ENCODE measurements around the gene CIPC. TPM values are rescaled to one million over a fixed set of nuclear protein-coding genes. Genes with fewer than 3 reads are reported as not detected.

CIPC gene
- polyA plus RNA-seq, 1 donor from 2014 or later, result 36.7 TPM

GRCh38 chr14:77142005-77142800 lies 44.1 kb downstream of the CIPC start:
- TF ChIP-seq CTCF (IDR thresholded peaks at IDR 0.05; ENCODE audit: poor library complexity, severe bottlenecking), result no peak
- TF ChIP-seq TAF1 (IDR thresholded peaks at IDR 0.05; ENCODE audit: low read depth), result no peak
- TF ChIP-seq RAD21 (conservative IDR thresholded peaks at IDR 0.05), result no peak
- no peak for TF ChIP-seq POLR2AphosphoS5 (IDR thresholded peaks at IDR 0.05)
- no peak for TF ChIP-seq MXI1 (conservative IDR thresholded peaks at IDR 0.05; ENCODE audit: poor library complexity, severe bottlenecking)
- no peak for TF ChIP-seq EP300 (conservative IDR thresholded peaks at IDR 0.05; ENCODE audit: poor library complexity, severe bottlenecking)
- TF ChIP-seq REST (IDR thresholded peaks at IDR 0.05; ENCODE audit: borderline replicate concordance), result no peak
- no peak for TF ChIP-seq SMC3 (conservative IDR thresholded peaks at IDR 0.05; ENCODE audit: poor library complexity)
- no peak for TF ChIP-seq EZH2 (IDR thresholded peaks at IDR 0.05; ENCODE audit: borderline replicate concordance, insufficient read depth, low read length, poor library complexity, severe bottlenecking)
- H3K9me2 ChIP-seq (ENCODE audit: insufficient read depth, low read length), result no peaks in the 10 kb centered on the region
- H3K27ac ChIP-seq (ENCODE audit: low read length), result peak overlapping the region; percentile 68
- peaks cover 7% of the 10 kb centered on the region for H3F3A ChIP-seq (ENCODE audit: insufficient read depth, low read length, poor library complexity, severe bottlenecking)
- peaks cover 67% of the 10 kb centered on the region for H3K27me3 ChIP-seq (ENCODE audit: insufficient read depth, low read depth, low read length)
- no peaks in the 10 kb centered on the region for H3K79me2 ChIP-seq (replicated peaks; ENCODE audit: insufficient read depth, low read length)
- H4K20me1 ChIP-seq (ENCODE audit: insufficient read depth), result no peaks in the 10 kb centered on the region
- peak overlapping the region; percentile 90 for H3K4me3 ChIP-seq (ENCODE audit: low read length)
- H3K9me3 ChIP-seq (ENCODE audit: low read length), result no peaks in the 10 kb centered on the region
- peak overlapping the region; percentile 32 for H3K4me2 ChIP-seq (ENCODE audit: low read length)
- peak overlapping the region; percentile 74 for H3K9ac ChIP-seq (ENCODE audit: low read length)
- H2AFZ ChIP-seq (ENCODE audit: low read depth, low read length), result peak overlapping the region; percentile 19
- H3K36me3 ChIP-seq (ENCODE audit: insufficient read depth, low read length), result no peaks in the 10 kb centered on the region

GRCh38 chr14:77143071-77143470 lies 45.0 kb downstream of the CIPC start:
- peak overlapping the region; percentile 74 for H3K9ac ChIP-seq (ENCODE audit: low read length)
- H3K27ac ChIP-seq (ENCODE audit: low read length), result peak overlapping the region; percentile 68
- TF ChIP-seq SMC3 (conservative IDR thresholded peaks at IDR 0.05; ENCODE audit: poor library complexity) (peak; percentile 54), REST (IDR thresholded peaks at IDR 0.05; ENCODE audit: borderline replicate concordance) (peak; percentile 17), MXI1 (conservative IDR thresholded peaks at IDR 0.05; ENCODE audit: poor library complexity, severe bottlenecking) (peak; percentile 44), CTCF (IDR thresholded peaks at IDR 0.05; ENCODE audit: poor library complexity, severe bottlenecking) (peak; percentile 47), EP300 (conservative IDR thresholded peaks at IDR 0.05; ENCODE audit: poor library complexity, severe bottlenecking) (no peak)
- H3K27me3 ChIP-seq (ENCODE audit: insufficient read depth, low read depth, low read length), result peaks cover 62% of the 10 kb centered on the region
- H3K9me2 ChIP-seq (ENCODE audit: insufficient read depth, low read length), result no peaks in the 10 kb centered on the region
- H2AFZ ChIP-seq (ENCODE audit: low read depth, low read length), result no peak overlapping the region
- peaks cover 7% of the 10 kb centered on the region for H3F3A ChIP-seq (ENCODE audit: insufficient read depth, low read length, poor library complexity, severe bottlenecking)
- H3K4me3 ChIP-seq (ENCODE audit: low read length), result peak overlapping the region; percentile 90
- no peaks in the 10 kb centered on the region for H4K20me1 ChIP-seq (ENCODE audit: insufficient read depth)
- H3K36me3 ChIP-seq (ENCODE audit: insufficient read depth, low read length), result no peaks in the 10 kb centered on the region
- no peaks in the 10 kb centered on the region for H3K79me2 ChIP-seq (replicated peaks; ENCODE audit: insufficient read depth, low read length)
- peak overlapping the region; percentile 32 for H3K4me2 ChIP-seq (ENCODE audit: low read length)
- no peaks in the 10 kb centered on the region for H3K9me3 ChIP-seq (ENCODE audit: low read length)

Measured in neural cell (in vitro differentiated cells).